NCI-H2196 treated with DMSO at 0.1 percent for 48 hours (cell line): Measurements from ENCODE around the gene GRIN1.

Source experiments
- DNase-seq: peaks from one replicate; lab custom pipeline; 2025; ENCODE audit not compliant: unreplicated experiment; lab: John Stamatoyannopoulos, UW

GRIN1 gene

DNA sequence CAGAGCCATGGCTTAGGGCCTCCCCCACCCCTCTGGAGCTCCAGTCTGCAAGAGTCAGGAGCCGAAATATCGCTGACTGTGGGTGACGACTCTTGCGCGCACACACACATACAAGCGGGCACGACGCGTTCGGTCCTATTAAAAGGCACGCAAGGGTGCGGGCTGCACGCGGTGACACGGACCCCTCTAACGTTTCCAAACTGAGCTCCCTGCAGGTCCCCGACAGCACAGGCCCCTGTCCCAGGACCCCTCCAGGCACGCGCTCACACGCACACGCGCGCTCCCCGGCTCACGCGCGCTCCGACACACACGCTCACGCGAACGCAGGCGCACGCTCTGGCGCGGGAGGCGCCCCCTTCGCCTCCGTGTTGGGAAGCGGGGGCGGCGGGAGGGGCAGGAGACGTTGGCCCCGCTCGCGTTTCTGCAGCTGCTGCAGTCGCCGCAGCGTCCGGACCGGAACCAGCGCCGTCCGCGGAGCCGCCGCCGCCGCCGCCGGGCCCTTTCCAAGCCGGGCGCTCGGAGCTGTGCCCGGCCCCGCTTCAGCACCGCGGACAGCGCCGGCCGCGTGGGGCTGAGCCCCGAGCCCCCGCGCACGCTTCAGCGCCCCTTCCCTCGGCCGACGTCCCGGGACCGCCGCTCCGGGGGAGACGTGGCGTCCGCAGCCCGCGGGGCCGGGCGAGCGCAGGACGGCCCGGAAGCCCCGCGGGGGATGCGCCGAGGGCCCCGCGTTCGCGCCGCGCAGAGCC, at the start of gene GRIN1:
GRIN1 (plus strand) TSS at position 433 of the 746 bp plus-strand sequence. CDS start 333 bp downstream, outside the sequence.
- DNase-seq = no peak

DNA sequence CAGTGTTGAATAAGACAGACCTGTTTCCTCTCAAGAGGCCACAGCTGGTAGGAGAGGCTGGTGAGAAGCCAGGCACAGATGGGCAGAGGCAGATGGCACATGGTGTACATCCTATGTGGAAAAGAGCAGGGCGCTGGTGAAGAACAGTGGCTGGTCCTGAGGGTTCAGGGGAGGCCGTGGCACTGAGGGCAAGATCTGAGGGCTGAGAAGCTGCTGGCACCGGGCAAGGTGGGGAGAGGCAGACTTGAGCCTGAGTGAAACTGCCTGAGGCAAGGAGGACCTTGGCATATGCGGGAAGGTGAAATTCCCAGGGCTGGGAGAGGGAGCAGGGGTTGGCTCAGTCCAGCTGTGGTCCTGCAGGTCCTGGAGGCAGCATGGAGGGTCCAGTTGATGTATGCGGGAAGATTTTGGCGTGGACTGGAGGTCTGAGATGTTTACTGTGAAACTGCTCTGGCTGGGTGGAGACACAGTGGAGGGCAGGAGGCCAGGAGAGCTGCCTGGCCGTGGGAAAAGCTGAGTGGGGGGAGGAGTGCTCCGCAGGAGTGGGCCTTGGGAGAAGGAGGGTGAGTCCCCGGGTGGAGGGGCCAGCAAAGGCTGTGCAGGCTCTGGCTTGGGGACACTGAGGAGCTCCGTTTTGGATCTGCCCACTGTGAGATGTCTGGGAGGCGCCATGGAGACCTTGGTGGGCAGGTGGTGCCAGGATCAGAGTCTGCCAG, 49.6 kb upstream of the GRIN1 start:
- DNase-seq = no peak

DNA sequence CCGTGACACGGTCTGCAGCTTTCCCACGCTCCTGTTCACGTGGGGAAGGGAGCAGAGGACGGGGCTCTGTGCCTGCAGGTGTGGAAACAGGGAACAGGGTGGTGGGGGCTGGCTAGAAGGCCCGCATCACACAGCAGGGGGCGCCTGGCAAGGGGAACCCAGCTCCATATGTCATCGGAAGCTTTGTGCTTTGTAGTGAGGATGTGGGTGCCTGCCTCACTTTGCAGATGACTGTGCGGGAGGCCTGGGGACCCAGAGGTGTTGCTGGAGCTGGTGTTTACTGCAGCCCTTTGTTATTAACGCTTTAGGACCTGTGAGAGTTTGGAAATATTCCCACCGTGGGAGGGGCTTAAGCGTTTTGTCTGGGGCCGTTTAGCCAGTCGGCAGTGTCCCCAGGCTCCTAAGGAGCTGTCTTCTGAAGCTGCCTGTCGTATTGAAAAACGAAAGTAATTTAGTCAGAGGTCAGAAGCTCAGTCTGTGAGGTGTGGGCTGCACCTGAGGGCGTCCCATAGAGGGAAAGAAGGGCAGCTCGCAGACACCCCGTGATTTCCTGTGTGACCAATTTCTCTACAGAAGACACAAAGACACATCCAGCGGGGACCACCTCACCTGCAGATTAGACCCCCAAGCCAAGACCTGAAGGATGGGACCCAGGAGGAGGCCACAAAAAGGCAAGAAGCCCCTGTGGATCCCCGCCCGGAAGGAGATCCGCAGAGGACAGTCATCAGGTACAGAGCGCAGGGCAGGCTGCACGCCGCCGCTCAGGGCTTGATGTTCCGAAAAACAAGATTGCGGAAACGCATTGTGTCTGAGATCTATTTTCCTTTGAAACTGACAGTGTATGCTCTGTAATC, 43.1 kb upstream of the GRIN1 start:
- no peak for DNase-seq

DNA sequence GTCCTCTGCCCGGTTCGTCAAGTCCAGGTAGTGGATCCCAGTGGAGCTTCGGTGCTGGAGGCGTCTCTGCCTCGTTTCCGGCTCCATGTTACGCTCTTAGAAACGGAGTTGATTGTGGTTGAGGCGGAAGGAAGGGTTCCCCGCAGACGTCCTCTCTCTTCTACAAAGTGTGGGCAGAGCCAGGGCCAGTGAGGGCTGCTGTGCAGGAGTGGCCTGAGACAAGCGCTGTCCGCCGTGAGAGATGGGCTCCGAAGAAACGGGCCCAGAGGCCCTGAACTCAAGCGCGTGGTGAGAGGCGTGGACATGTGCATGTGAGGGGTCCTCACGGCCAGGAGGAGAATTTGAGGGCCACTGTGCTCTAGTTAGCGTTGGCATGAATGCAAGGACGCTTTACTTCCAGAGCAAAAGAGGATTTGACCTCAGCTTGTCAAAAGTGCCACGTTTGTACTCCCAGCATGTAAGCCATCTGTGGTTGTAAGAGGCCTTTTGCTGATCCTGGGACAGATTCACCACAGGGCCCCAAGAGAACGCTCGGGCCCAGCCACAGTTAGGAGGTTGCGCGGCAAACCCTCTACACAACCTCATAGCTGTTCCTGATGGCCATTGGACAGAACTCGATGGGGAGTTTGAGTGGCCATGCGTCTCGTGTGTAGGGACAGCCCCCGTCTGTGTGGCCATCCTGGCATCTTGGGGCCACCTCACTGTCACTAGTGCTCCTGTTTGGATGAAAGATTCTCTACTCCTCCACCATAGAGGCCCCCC, 42.0 kb upstream of the GRIN1 start:
- DNase-seq = no peak

DNA sequence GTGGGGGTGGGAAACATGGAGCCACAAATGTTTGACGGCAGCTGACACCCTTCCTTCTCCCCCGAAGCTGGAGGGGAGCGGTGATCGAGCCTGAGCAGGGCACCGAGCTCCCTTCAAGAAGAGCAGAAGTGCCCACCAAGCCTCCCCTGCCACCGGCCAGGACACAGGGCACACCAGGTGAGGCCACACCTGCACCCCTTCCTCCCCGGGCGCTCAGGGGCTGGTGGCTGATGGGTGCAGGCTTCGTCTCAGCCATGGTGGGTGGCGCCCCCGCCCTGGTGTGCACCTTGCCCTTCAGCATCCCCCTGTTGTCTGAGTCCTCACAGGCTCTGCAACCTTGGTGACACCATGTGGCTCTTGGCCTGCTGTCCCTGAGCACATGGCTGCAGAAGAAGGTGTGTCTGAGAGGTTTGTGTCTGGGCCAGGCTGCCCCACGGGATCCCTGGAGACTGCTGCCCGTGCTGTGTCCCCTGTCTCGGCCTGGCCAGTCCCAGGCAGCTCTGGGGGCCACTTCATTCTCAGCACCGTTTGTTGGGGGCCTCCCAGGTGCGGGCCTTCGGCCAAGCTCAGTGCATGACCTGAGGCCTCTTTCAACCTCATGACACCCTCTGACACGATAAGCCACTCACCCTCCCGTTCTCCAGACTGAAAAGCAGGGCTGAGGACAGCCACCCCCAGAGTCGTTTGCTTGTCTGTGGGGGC, 41.0 kb upstream of the GRIN1 start:
- DNase-seq = no peak

DNA sequence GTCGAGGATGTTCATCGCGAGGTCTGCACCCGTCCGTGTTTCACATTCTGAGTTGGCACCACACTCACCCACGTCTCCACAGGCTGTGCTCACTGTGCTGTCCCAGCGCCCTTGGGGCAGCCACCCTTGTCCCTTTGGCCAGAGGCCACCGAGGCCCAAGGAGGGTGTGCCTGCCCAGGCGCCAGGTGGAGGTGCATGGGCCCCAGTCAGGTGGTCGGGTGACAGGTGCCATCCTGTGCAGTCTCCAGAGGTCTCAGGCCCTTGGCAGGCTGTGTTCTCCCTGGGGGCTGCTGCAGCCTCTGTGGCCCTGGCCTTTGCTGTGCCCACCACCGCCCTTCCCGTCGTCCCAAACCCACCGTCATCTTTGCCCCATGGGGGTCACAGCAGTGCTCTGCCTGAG, 39.7 kb upstream of the GRIN1 start:
- no peak for DNase-seq

DNA sequence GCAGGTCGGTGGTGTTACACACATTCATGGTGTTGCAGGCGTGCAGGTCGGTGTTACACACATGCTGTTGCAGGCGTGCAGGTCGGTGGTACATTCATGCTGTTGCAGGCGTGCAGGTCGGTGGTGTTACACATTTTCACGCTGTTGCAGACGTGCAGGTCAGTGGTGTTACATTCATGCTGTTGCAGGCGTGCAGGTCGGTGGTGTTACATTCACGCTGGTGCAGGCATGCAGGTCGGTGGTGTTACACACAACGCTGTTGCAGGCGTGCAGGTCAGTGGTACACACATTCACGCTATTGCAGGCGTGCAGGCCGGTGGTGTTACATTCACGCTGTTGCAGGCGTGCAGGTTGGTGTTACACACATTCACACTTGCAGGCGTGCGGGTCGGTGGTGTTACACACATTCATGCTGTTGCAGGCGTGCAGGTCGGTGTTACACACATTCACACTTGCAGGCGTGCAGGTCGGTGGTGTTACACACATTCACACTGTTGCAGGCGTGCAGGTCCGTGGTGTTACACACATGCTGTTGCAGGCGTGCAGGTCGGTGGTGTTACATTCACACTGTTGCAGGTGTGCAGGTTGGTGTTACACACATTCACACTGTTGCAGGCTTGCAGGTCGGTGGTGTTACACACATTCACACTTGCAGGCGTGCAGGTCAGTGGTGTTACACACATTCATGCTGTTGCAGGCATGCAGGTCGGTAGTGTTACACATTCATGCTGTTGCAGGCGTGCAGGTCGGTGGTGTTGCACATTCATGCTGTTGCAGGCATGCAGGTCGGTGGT, 35.6 kb upstream of the GRIN1 start:
- DNase-seq = no peak

DNA sequence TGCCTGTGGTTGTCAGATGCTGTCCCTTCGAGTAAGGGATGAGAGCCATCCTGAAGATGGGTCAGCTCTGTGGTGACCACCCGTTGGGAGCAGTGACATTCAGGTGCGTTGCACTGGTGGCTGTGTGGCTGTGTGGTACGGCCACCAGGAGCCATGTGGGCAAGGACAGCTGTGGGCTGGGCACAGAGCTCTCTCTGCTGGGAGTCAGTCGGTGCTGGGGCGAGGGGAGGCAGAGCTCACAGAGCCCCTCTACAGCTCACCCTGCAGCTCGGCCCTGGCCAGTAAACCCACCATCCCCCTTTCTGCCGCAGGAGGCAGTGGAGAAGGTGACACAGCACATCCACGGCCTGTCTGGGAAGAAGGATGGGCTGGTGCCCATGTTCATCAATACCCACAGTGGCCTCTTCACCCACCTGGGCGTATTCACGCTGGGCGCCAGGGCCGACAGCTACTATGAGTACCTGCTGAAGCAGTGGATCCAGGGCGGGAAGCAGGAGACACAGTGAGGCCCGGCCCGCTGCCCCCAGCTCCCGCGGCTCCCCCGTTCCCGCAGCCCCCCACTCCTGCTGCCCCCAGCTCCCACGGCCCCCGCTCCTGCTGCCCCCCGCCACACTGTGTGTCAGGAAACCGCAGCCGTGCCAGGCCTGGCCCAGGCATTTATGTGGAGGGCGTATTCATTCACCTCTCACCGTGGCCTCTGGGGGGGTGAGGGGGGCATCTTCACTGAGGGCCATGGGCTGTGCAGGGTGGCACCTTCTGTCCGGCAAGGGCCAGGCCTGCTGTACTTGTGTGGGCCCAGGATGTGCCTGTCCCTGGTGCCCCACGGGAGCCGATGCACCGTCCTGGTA, 32.9 kb upstream of the GRIN1 start:
- no peak for DNase-seq

DNA sequence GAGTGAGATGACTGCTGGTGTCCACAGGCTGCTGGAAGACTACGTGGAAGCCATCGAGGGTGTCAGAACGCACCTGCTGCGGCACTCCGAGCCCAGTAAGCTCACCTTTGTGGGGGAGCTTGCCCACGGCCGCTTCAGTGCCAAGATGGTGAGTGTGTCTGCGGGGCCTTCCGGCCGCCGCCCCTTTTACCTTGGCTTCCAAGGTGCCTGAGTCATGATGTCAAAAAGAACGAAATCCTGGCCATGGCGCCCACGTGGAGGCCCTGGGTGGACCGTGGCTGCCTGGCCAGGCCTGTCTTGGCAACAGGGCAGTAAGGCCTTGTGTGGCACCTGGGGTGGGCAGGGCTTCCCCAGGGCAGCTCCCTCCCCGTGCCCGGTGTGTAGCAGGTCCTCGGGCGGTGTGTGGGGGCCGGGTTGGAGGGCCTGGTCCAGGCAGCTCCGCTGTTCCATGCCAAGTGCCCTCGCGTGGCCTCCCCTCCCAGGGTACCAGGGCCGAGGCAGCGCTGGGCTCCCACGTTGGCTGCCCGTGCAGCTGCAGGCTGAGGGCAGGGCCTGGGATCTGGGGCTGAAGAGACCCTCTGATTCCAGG, 32.2 kb upstream of the GRIN1 start:
- no peak for DNase-seq

DNA sequence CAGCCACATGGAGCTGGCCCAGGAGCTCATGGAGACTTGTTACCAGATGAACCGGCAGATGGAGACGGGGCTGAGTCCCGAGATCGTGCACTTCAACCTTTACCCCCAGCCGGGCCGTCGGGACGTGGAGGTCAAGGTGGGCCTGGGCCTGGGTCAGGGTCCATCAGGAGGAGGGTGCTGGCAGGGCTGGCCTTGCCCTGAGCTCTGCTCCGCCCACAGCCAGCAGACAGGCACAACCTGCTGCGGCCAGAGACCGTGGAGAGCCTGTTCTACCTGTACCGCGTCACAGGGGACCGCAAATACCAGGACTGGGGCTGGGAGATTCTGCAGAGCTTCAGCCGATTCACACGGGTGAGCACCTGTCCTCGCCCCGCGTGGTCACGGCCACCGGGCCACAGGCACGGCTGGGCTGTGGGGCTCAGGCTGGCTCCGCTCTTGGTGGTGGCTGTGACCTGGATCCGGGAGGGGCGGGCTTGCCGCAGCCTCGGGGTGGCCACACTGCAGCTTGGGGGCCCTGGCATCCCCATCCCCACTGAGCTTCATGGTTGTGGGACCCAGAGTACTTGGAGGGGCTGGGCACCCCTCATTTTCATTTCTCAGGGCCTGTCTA, 31.5 kb upstream of the GRIN1 start:
- DNase-seq = no peak

DNA sequence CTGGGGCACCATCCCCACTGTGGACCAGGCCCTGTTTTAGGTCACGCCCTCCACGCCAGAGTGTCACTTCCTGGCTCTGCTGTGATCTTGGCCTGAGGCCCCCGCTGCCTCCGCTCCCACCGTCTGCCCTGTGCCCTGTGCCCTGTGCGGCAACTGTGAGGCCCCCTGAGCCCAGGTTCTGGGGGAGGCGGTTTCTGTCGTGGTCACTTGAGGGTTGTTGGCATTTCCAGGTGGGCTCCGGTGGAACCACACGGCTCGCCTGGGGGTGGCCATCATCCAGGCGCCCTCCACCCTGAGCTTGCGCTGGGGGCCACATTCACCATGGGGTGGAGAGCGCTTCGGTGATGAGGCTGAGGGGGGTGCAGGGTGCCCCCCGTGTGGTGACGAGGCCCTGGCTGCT, 31.0 kb upstream of the GRIN1 start:
- DNase-seq = no peak

DNA sequence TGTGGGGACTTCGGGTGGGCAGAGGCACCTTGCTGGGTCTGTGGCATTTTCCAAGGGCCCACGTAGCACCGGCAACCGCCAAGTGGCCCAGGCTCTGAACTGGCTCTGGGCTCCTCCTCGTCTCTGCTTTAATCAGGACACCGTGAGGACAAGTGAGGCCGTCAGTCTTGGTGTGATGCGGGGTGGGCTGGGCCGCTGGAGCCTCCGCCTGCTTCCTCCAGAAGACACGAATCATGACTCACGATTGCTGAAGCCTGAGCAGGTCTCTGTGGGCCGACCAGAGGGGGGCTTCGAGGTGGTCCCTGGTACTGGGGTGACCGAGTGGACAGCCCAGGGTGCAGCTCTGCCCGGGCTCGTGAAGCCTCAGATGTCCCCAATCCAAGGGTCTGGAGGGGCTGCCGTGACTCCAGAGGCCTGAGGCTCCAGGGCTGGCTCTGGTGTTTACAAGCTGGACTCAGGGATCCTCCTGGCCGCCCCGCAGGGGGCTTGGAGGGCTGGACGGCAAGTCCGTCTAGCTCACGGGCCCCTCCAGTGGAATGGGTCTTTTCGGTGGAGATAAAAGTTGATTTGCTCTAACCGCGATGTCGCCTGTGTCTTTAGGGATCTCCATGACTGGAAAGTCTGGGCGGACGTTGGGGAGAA, 30.2 kb upstream of the GRIN1 start:
- no peak for DNase-seq

DNA sequence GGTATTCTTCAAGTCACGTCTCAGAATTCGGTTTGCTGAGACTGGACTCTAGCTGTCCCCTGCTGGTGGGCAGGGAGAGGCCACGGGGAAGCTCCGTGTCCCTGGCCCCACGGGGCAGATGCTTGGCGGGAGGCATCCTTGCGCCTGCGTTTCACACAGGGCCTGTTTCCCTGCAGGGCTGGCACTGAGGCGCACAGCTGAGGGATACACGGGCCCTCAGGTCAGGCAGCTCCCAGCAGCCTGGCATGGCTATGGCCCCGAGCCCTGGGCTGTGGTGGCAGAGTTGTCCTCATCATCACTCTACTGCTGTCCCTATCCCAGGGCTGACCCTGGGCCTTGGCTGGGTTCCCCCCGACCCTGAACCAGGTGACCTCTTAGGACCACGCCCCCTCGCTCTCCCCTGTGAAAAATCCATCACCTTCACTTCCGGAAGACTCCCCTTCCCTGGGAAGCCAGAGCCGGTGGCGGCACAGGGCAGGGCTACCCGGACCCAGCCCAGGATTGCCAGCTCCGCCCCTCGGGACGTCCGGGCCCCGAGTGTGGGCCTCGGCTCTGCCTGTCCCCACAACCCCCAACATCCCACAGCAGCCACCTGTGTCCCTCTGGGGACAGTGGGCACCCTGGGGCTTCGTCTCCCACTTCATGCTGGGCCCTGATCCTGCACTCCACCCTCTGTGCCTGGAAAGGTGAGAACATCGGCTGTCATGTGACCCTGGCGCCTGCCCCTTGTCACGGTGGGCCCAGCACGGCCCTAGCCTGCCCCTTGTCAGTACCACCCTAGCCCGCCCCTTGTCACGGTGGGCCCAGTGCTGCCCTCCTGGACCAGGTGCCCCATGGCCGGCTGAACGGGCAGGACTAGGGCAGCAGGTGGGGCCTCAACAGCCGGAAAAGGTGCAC, 29.5 kb upstream of the GRIN1 start:
- DNase-seq = no peak

DNA sequence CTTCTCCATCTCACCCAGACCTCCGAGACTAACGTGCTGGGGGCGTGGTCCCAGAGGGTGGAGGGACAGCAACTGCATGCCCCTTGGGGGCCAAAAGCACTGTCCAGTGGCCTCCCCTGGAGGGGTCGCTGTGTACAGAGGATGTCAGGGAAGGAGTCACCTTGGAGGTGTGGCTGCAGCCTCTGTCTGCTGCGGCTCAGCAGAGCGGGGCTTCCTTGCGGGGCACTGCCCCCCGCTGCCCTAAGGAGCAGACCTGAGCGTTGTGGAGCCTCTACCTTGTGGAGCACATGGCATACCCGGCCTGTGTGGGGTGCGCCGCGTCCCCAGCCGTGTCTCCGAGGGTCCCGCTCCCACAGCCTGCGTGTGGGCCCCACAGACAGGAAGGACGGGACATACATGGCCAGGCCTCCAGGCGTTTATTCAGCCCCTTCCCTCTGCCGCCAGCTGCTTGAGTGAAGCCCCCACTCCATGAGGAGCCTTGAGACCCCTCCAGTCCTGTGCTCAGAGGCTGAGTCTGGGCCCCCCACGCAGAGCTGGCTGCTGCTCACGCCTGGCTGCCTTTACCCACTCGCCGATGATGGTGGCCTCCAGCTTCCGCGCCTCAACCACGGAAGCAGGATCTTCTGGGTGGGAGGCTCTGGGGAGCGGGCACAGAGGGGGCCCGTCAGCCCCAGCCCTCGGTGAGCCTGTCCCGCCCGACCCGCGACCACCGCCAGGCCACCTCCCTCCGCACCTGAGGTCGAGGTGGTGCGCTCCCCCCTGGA, 28.6 kb upstream of the GRIN1 start:
- DNase-seq = no peak

DNA sequence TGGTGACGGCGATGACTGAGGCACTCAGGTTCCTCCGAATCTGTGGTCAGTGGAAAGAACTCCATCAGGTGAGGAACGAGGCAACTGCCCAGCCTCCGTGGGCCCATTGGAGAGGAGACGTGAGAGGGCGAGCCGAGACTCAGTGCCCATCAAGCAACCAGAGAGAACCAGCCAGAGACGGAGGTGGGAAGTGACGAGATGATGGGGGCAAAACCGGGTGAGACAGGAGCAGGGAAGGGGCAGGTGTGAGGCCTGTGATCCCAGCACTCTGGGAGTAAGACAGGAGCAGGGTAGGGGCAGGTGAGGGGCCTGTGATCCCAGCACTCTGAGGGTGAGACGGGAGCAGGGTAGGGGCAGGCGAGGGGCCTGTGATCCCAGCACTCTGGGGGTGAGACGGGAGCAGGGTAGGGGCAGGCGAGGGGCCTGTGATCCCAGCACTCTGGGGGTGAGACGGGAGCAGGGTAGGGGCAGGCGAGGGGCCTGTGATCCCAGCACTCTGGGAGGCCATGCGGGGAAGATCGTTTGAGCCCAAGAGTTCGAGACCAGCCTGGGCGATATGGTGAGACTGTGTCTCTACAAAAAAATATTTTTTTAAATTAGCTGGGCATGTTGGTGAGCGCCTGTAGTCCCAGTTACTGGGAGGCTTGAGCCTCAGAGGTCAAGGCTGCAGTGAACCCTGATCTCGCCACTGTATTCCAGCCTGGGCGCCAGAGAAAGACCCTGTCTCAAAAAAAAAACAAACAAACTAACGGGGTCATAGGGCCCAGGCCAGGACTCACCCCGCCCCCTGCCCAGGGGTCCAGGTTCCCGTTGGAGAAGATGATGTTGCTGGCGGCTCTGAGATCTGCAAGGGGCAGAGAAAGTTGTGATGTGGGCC, 27.8 kb upstream of the GRIN1 start:
- no peak for DNase-seq
